Cardiac fibroblast (primary cell): ENCODE measurements around the gene CNNM4.
A peak's percentile ranks its signal among the peaks of the same experiment; 100 is the strongest.

ENCODE experiments used
- DNase-seq, 2 donors: peaks; one replicate each; pipeline versions ENCODE4 v3.0.0 to v3.0.0-alpha.2; 2010; ENCODE audit warnings: low read depth in 2 of 2
- H3K4me3 ChIP-seq, 2 donors: replicated peaks in 1 of 2; 1 replicate in 1 of 2; 2 replicates in 1 of 2; pipeline ENCODE4 v1.5.1; 2011; ENCODE audit warnings: low read depth in 2 of 2, low read length in 2 of 2, mild to moderate bottlenecking in 2 of 2, moderate library complexity in 1 of 2
- TF ChIP-seq, protein P1 (sequence below): IDR thresholded peaks from one replicate; pipeline ENCODE4 v1.5.1; 2011; ENCODE audit warnings: low read depth, mild to moderate bottlenecking, low read length, inconsistent platforms

CNNM4 gene

DNA sequence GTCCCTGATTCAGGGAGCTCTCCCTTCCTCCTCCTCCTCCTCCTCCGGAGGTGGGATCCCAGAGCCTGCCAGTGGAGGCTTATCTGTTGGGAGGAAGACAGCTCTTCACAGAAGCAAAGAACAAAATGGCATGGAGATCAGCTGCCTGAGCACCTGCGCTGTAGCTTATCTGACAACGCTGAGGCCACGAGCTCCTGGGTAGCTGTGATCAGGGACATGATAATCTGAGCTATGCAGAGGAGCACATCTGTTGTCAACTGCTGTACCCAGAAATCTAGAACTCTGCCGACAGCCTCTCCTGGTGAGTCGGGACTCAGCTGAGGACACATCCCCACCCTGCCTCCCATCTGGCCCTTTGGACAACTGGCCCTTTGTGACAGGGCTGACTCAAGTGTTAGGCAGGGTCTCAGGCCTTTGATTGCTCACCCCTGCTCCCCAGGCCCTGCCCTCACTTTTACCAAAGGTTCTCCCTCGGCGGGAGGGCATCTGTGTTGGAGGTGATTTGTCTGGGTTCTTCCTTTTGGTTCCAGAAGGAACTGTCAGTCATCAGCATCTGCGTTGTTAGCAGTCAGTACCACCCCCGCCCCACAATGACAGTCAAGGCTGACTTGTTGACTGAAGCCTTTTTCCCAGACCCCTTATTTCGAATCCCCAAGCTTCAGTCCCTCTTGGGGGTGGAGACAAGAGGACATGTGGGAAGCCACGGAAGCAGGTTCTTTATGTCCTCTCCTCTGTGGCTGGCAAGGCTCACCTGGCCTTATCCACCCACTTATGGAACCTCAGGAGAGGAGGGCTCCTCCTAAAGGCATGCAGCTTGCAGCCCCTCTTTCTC is 49.5 kb downstream of the CNNM4 start:
- no peak overlapping the region for H3K4me3 ChIP-seq
- DNase-seq: no peak
- TF ChIP-seq, protein P1, sequence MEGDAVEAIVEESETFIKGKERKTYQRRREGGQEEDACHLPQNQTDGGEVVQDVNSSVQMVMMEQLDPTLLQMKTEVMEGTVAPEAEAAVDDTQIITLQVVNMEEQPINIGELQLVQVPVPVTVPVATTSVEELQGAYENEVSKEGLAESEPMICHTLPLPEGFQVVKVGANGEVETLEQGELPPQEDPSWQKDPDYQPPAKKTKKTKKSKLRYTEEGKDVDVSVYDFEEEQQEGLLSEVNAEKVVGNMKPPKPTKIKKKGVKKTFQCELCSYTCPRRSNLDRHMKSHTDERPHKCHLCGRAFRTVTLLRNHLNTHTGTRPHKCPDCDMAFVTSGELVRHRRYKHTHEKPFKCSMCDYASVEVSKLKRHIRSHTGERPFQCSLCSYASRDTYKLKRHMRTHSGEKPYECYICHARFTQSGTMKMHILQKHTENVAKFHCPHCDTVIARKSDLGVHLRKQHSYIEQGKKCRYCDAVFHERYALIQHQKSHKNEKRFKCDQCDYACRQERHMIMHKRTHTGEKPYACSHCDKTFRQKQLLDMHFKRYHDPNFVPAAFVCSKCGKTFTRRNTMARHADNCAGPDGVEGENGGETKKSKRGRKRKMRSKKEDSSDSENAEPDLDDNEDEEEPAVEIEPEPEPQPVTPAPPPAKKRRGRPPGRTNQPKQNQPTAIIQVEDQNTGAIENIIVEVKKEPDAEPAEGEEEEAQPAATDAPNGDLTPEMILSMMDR: no peak

DNA sequence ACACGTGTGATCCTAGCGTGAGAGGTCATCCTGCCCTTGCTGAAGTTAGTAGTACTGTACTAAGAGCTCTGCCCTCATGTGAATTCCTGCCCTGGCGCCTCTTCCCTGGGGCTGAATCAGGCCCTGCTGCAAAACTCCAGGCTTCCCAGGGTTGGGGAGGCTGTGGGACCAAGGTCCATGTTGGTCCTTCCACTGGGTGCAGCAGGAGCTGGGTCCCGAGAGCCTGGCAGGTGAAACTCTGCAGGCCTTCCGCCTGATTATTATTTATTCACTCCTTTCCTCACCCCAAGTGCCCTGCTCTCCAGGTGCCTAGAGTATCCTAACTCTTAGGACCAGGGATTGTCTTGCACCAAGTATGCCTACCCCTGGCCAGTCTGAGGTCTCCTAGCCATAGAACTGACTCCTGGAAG is 50.1 kb downstream of the CNNM4 start:
- TF ChIP-seq, protein P1: no peak

DNA sequence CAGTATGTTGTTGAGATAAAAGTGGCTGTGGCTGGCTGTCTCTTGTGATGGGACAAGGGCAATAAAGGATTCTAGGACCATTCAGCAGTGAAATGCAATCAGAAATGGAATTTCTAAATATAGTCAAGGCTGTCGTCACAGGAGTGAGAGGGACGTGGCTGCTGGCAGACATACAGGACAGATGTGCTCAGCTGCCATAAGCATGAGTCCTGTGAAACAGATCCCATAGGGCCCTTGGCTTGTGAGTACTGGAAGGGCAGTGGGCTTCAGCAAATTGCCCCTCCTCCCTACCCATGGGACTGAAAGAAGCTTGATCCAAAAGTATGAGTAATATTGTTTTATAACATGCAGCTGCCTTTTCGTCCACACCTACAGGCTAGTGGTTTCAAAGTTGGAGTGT is 51.2 kb downstream of the CNNM4 start:
- H3K4me3 ChIP-seq: no peak overlapping the region
- peak; percentile 54 to 82 for DNase-seq
- TF ChIP-seq, protein P1: no peak

More for the DNA sequence above, 50.1 kb downstream of the CNNM4 start:
- H3K4me3 ChIP-seq: no peak overlapping the region
- DNase-seq: no peak

DNA sequence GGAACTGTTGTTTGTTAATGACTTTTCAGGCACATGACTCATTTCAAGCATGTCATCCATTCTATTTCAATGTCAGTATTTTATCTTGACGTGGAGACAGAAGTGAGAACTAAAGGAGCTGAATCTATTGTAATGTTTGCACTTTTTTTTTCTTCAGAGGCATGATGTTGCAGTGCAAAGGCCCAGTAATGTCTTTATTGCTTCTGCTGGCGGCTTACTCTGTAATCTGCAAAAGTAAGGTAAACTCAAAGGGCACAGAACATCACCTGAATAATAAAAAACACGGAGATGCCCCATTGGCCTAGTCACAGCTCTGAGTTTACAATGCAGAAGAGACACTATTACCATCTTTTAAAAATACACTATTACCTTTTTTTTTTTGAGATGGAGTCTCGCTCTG is 53.0 kb downstream of the CNNM4 start:
- no peak for DNase-seq
- no peak overlapping the region for H3K4me3 ChIP-seq
- TF ChIP-seq, protein P1: no peak

DNA sequence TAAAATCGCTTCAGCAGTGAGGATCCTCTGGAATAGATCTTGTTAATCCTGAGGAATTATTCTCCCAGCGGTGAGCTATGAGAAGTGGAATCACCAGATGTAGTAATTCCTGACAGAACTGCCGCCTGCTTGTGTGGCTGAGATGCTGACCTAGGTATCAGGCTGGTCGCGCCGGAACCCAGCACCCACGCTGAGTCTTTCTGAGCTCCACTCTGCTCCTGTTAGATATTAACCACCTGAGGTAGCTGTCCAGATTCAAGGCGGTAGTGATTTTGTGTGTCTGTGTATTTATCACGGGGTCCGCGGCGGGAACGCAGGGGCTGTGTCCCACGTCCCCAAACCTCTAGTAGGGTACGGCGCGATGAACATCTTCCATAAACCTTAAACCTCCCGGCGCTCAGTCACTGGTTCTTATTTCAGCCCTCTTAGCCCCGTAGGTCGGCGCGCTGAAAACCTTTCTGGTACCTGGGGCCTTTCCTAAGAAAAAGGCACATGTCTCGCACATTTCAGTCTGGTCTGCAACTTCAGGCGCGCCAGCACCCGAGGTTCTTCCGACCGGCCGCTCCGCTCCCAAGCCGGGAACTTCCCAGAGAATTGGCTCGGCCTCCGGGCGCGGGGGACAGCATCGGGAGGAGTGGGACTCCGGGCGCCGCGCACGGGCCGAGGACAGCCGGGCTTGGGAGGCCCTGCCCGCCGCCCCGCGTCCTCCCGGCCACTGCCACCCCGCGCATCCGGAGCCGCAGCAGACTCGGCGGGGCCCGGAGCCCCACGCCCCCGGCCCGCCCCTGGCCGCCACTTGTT is 54.8 kb downstream of the CNNM4 start:
- peak overlapping the region; percentile 60 to 66 for H3K4me3 ChIP-seq
- TF ChIP-seq, protein P1: no peak
- peak; percentile 59 to 63 for DNase-seq

DNA sequence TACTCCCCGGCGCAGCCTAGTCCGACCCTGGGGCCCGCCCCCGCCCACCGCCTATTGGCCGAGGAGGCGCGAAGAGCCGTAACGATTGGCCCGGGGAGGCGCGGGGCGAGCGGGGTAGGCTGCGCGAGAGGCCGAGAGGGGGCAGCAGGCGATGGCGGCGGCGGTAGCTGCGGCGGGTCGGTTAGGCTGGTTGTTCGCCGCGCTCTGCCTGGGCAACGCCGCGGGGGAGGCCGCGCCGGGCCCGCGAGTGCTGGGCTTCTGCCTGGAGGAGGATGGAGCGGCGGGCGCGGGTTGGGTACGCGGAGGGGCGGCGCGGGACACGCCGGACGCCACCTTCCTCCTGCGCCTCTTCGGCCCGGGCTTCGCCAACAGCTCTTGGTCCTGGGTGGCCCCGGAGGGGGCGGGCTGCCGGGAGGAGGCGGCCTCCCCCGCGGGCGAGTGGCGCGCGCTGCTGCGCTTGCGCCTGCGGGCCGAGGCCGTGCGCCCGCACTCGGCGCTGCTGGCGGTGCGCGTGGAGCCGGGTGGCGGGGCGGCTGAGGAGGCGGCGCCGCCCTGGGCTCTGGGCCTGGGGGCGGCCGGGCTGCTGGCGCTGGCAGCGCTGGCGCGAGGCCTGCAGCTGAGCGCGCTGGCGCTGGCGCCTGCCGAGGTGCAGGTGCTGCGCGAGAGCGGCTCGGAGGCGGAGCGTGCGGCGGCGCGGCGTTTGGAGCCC is 55.6 kb downstream of the CNNM4 start, which contains the start of gene CNNM3:
TSS of gene CNNM3 (plus strand) at position 142 of the 709 bp plus-strand sequence. CDS start at position 152, 10 bp downstream.
- TF ChIP-seq, protein P1: peak; percentile 24
- peak; percentile 92 to 94 for DNase-seq
- peak within 1 kb of the TSS; percentile 60 to 66 for H3K4me3 ChIP-seq
